ENCODE data around the gene SHOC2.

- no peak for TF ChIP-seq CTCF (IDR thresholded peaks at IDR 0.05)
- TF ChIP-seq ZFX (IDR thresholded peaks at IDR 0.05; ENCODE audit: borderline replicate concordance), result no peak
Measured at GRCh38 chr10:110898391-110898790, 21.0 kb upstream of the SHOC2 start.

Measured in 22Rv1 (cell line).